Upper lobe of left lung (tissue), 6 donors: ENCODE results near the gene NKG7. TPM values are rescaled to one million over a fixed set of nuclear protein-coding genes. Genes with fewer than 3 reads are reported as not detected.

Experiments
- ATAC-seq, 2 donors: fragments of 200-7000 bp; cut with Tn5 transposase; one replicate each; pipeline ENCODE4 v1.9.1; 2022; ENCODE audit warnings: mild to moderate bottlenecking in 2 of 2, moderate library complexity in 2 of 2; ENCODE audit not compliant: low FRiP score in 2 of 2
- DNase-seq, 2 donors: peaks; one replicate each; pipeline ENCODE4 v3.0.0-alpha.2; 2019 to 2020
- H3K27ac ChIP-seq, 4 donors: fragments of 200-600 bp; sonication (generic); one replicate each; pipeline ENCODE4 v1.5.1; 2016 to 2019
- H3K27me3 ChIP-seq, 4 donors: fragments of 200-600 bp; sonication (generic); one replicate each; pipeline ENCODE4 v1.5.1; 2017 to 2019
- H3K36me3 ChIP-seq, 4 donors: fragments of 200-600 bp; sonication (generic); one replicate each; pipeline ENCODE4 v1.5.1; 2016 to 2019
- H3K4me1 ChIP-seq, 4 donors: fragments of 200-600 bp; sonication (generic); one replicate each; pipeline ENCODE4 v1.5.1; 2018 to 2019
- H3K4me3 ChIP-seq, 4 donors: fragments of 200-600 bp; sonication (generic); one replicate each; pipeline ENCODE4 v1.5.1; 2017 to 2019; ENCODE audit warnings: mild to moderate bottlenecking in 2 of 4, moderate library complexity in 1 of 4
- H3K9me3 ChIP-seq, 4 donors: fragments of 200-600 bp; sonication (generic); one replicate each; pipeline ENCODE4 v1.5.1; 2018 to 2019
- CTCF ChIP-seq, 6 experiments: fragments of 450-650 bp in 4 of 6; fragments of 200-600 bp in 2 of 6; sonication (generic) in 2 of 6; IDR thresholded peaks; one replicate each; pipeline ENCODE4 v1.5.1; 2016 to 2019; ENCODE audit warnings: antibody characterized with exemption in 6 of 6
- EP300 ChIP-seq, 4 donors: sonication (generic); formaldehyde crosslinking; IDR thresholded peaks; one replicate each; pipeline ENCODE4 v1.5.1; 2017; ENCODE audit warnings: antibody characterized with exemption in 4 of 4, control low read depth in 2 of 4
- POLR2A ChIP-seq, 4 donors: fragments of 450-650 bp; IDR thresholded peaks; one replicate each; pipeline ENCODE4 v1.5.1; 2016 to 2017; ENCODE audit warnings: antibody characterized with exemption in 4 of 4, mild to moderate bottlenecking in 2 of 4
- POLR2AphosphoS5 ChIP-seq, 2 donors: sonication (generic); formaldehyde crosslinking; IDR thresholded peaks; one replicate each; pipeline ENCODE4 v1.5.1; 2017; ENCODE audit warnings: antibody characterized with exemption in 2 of 2
- WGBS, 2 donors: methylation state at CpG; one replicate each; pipeline ENCODE4 v1.1.5; 2017 to 2018; 5-methylcytosine and 5-hydroxymethylcytosine counted together
- total RNA-seq, 6 donors: library from RNA; depleted of rRNA in 4 of 6; stranded (reverse); fragments of >200 nt in 4 of 6; gene quantifications; one replicate each; pipeline versions ENCODE4 v1.1.0 to v1.2.1, GENCODE V29; 2016 to 2021
- donor health status: DM: no; HTN: no; CAD: no; lungs with moderate emphysema.
- donor health status: DM: no; HTN: yes; CAD: no; lungs with severe emphysema.

NKG7 gene
- total RNA-seq, 6 donors from 2014 or later: 3.4 to 25.8 (median 9.7) TPM

DNA sequence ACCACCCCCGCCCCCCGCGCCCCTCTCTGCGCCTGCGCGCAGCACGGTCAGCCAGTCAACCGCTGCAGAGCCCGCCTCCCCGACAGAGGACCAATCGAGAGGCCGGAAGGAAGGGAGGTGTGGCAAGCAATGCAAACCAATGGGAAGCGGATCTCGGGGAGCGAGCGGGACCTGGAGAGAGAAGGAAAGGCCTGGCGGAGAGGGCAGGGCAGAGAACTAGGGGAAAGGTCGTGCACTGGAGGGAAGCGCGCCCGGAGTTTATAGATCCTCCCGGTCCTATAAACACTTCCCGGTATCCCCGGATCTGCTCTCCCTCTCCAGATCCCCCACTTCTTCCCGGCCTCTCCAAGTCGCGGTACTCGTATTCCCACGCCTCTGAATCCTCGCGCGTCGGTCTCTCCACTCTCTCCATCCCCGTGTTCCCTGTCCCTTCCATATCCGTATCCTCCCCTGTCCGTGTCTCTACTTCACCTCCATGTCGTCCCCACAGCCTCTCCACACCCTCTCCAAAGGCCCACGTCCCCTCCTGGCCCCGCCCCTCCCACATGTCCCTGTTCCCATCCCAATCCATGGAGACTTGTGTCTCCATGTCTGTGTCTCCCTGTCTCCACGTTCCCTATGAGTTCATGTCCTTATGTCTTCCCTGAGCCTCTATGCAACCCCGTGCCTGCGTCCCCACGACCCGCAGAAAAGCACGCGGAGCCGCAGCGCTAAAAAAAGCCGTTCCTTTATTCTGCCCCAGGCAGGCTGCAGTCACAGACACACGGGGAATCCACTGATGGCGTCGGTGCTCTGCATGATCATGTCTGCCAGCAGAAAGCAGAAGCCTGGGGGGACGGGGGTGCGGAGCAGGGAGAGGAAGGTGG, 5.8 kb downstream of the NKG7 start:
- peak overlapping the region; percentile 64 to 86 (median 76) for H3K4me3 ChIP-seq
- TF ChIP-seq POLR2A (IDR thresholded peaks at IDR 0.05) (peak in 3 of 4 donors; percentile 28 to 94 (median 89)), EP300 (IDR thresholded peaks at IDR 0.05) (peak in 1 of 4 donors; percentile 5), POLR2AphosphoS5 (IDR thresholded peaks at IDR 0.05) (peak; percentile 63 to 93), CTCF (IDR thresholded peaks at IDR 0.05) (peak in 1 of 6 experiments; percentile 10)
- 0 to 1% methylated on average over 41 to 53 of the region's 54 CpGs for WGBS, 2 donors
- peak; percentile 89 to 93 for ATAC-seq
- H3K36me3 ChIP-seq: no peaks in the 10 kb centered on the region
- H3K27ac ChIP-seq: peak overlapping the region; percentile 88 to 99 (median 92)
- H3K9me3 ChIP-seq: no peaks in the 10 kb centered on the region
- H3K4me1 ChIP-seq: peaks cover 21 to 45% (median 25%) of the 10 kb centered on the region in 4 donors
- DNase-seq: peak; percentile 95 to 99
- no peaks in the 10 kb centered on the region for H3K27me3 ChIP-seq

- TF ChIP-seq EP300 (IDR thresholded peaks at IDR 0.05) (no peak), CTCF (IDR thresholded peaks at IDR 0.05) (no peak), POLR2AphosphoS5 (IDR thresholded peaks at IDR 0.05) (peak in 1 of 2 donors; percentile 73), POLR2A (IDR thresholded peaks at IDR 0.05) (peak in 1 of 4 donors; percentile 26)
- peaks cover 21 to 45% (median 25%) of the 10 kb centered on the region in 4 donors for H3K4me1 ChIP-seq
- DNase-seq: no peak
- 1 to 2% methylated on average over 10 to 27 of the region's 27 CpGs for WGBS, 2 donors
- peak within 1 kb of the TSS; percentile 64 to 86 (median 76) for H3K4me3 ChIP-seq
- no peaks in the 10 kb centered on the region for H3K27me3 ChIP-seq
- peak within 1 kb of the TSS; percentile 88 to 99 (median 92) for H3K27ac ChIP-seq
- no peak for ATAC-seq
- no peaks in the 10 kb centered on the region for H3K9me3 ChIP-seq
- H3K36me3 ChIP-seq: no peaks in the 10 kb centered on the region
Measured at GRCh38 chr19:51365965-51366388, 6.5 kb downstream of the NKG7 start, which contains the start of gene ETFB. TSS of gene ETFB (minus strand) at chr19:51366388. CDS start at chr19:51366326, 62 bp downstream.

DNA sequence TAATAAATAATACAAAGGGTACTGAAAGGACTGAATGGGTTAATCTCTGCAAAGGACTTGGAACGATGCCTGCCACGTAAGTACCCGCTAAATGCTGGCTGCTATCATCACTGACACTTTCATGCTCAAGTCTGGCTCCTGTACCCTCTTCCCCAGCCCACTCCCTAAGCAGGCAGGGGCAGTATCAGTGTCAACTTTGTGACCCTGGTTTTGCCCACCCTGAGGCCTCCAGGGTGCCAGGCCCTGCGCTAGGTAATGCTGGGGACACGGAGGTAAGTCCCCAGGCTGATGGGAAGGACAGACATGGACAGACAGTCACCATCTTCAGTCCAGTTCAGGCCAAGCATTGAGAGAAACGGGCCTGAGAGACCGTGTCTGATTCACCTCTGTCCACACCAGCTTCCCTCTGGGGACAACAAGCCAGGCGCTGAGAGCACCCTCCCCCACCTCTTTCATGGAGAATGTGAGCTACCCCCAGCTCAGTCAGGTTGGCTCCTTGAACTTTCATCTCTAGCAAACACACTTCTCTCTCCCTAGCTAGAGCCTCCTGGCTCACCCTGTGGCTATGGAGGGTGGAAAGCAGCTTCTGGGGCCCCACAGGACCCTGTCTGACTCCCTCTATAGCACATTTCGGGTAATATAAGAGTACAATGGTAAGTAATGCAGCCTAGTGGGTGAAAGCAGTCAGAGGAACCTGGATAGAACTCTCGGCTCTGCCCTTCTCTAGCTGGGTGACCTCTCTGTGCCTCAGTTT, 7.1 kb downstream of the NKG7 start:
- ATAC-seq (no peak), DNase-seq (peak in 1 of 2 donors; percentile 49)
- Histone ChIP-seq H3K9me3 (no peaks in the 10 kb centered on the region), H3K4me1 (peaks cover 21 to 45% (median 25%) of the 10 kb centered on the region in 4 donors), H3K36me3 (no peaks in the 10 kb centered on the region), H3K4me3 (peak overlapping the region; percentile 64 to 86 (median 76)), H3K27me3 (no peaks in the 10 kb centered on the region), H3K27ac (peak overlapping the region; percentile 88 to 99 (median 92))
- TF ChIP-seq EP300 (IDR thresholded peaks at IDR 0.05): no peak
- no peak for TF ChIP-seq CTCF (IDR thresholded peaks at IDR 0.05)
- TF ChIP-seq POLR2A (IDR thresholded peaks at IDR 0.05): no peak
- TF ChIP-seq POLR2AphosphoS5 (IDR thresholded peaks at IDR 0.05): no peak
- whole genome bisulfite sequencing, 2 donors: 17 to 26% methylated on average over 6 to 10 of the region's 10 CpGs

DNA sequence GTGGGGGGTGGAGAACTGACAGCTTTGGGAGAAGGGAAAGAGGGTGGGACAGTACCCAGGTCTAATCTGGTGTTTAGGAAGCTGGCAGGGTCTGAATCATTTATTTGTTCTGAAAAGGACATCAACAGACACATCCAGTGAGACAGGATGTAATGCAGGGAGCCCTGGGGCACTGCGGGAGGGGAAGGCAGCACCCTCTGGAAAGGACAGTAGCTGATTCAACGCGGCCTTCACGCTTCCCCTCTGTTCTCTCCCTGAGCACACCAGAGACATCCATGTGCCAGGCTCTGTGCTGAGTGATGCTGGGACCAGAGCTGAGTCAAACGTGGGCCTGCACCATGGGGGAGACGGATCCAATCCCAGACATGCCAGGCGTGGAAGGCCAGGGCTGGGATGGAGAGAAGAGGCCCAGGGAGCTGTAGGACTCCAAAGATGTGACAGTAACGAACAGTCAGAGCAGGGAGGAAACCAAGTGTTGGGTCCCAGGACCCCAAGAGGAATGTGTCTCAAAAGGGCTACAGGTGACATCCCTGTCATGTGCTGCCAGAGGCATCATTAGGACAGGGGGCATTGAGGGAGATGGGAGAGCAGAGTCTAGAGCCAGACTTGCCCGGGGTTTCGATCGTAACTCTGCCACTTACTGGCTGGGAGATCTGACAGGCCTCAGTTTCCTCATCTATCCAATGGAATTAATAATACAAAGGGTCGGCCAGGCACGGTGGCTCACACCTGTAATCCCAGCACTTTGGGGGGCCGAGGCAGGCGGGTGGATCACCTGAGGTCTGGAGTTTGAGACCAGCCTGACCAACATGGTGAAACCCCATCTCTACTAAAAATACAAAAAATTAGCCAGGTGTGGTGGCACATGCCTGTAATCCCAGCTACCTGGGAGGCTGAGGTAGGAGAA, 8.0 kb downstream of the NKG7 start:
- TF ChIP-seq POLR2A (IDR thresholded peaks at IDR 0.05) (no peak), CTCF (IDR thresholded peaks at IDR 0.05) (no peak), EP300 (IDR thresholded peaks at IDR 0.05) (no peak)
- H3K27ac ChIP-seq: no peak overlapping the region
- H3K4me3 ChIP-seq: no peak overlapping the region
- H3K9me3 ChIP-seq: no peaks in the 10 kb centered on the region
- no peaks in the 10 kb centered on the region for H3K36me3 ChIP-seq
- DNase-seq (no peak), ATAC-seq (no peak)
- 88 to 90% methylated on average over 12 to 15 of the region's 15 CpGs for WGBS, 2 donors
- H3K4me1 ChIP-seq: peaks cover 21 to 45% (median 25%) of the 10 kb centered on the region in 4 donors
- no peaks in the 10 kb centered on the region for H3K27me3 ChIP-seq
